Measurements from ENCODE around the gene KCNJ6. TPM values are rescaled to one million over a fixed set of nuclear protein-coding genes. Genes with fewer than 3 reads are reported as not detected.

KCNJ6 gene
- total and polyA plus RNA-seq, 2 of the 8 experiments (the other 6 are each of a cell fraction or from before 2014, with no cell fraction given): 0.51 to 1.2 TPM

DNA sequence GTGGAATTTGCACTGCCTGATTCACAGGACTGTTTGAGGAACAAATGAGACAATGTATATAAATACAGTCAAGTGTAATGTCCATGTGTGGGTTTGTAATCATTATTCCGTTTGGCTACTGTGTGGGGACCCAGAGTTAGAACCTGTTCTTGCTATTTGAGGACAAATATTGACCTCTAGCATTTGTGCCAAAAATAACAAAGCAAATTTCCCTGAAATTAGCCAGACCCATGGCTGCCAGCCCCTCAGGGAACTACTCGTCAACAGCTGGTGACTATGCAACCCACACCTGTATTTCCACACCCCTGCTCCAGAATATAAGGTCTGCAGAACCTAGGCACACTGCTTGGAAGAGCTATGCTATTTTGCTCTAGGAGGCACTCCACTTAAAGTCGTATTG, 70.7 kb downstream of the KCNJ6 start (continued):
- no peak for TF ChIP-seq HDAC2 (IDR thresholded peaks at IDR 0.05; ENCODE audit: borderline replicate concordance in 1 of 2, low read depth in 2 of 2, low read length in 2 of 2)
- no peak for TF ChIP-seq CBX8 (IDR thresholded peaks at IDR 0.05; ENCODE audit: borderline replicate concordance, low read depth, low read length)
- TF ChIP-seq EZH2 (IDR thresholded peaks at IDR 0.05; ENCODE audit: low read depth, low read length, severe bottlenecking): no peak
- TF ChIP-seq RAD21 (IDR thresholded peaks at IDR 0.05 in 1 of 2, conservative IDR thresholded peaks at IDR 0.05 in 1 of 2; ENCODE audit: low read depth in 2 of 2, low read length in 2 of 2): no peak
- TF ChIP-seq EP300 (IDR thresholded peaks at IDR 0.05; ENCODE audit: borderline replicate concordance in 1 of 2, low read depth in 2 of 2, low read length in 2 of 2): no peak
- TF ChIP-seq TAF7 (optimal IDR thresholded peaks at IDR 0.05; ENCODE audit: borderline replicate concordance, low read depth, low read length): no peak
- no peak for TF ChIP-seq SRF (IDR thresholded peaks at IDR 0.05; ENCODE audit: low read depth, low read length)
- no peak for TF ChIP-seq BRCA1 (IDR thresholded peaks at IDR 0.05; ENCODE audit: low read depth, low read length)
- no peak for TF ChIP-seq RXRA (IDR thresholded peaks at IDR 0.05; ENCODE audit: insufficient read depth, low read depth, low read length)
- TF ChIP-seq CREB1 (IDR thresholded peaks at IDR 0.05): no peak
- no peak for TF ChIP-seq YY1 (IDR thresholded peaks at IDR 0.05; ENCODE audit: low read depth, low read length)
